ENCODE data around the gene CFD.

Gene CFD

GRCh38 chr19:911197-912033 is 52.0 kb downstream of the CFD start:
- no peak for DNase-seq

- DNase-seq = no peak
Observed at GRCh38 chr19:912181-913079, 53.0 kb downstream of the CFD start.

Data from NCI-H2081 (cell line).